Neural cell (in vitro differentiated cells): ENCODE data around the gene PYGO2. TPM values are rescaled to one million over a fixed set of nuclear protein-coding genes. Genes with fewer than 3 reads are reported as not detected.

Source experiments
- H2AFZ ChIP-seq: fragments of 200-600, 300-800 bp; sonication (generic), shearing (Covaris generic); 2 replicates; pipeline ENCODE4 v1.6.0; 2014; ENCODE audit warnings: low read depth, mild to moderate bottlenecking, antibody characterized with exemption, low read length, moderate library complexity
- H3F3A ChIP-seq: fragments of 200-600 bp; shearing (Covaris generic); 2 replicates; pipeline ENCODE4 v1.6.1; 2016; ENCODE audit warnings: mild to moderate bottlenecking, moderate library complexity, mixed read lengths, antibody characterized with exemption, low read length; ENCODE audit not compliant: insufficient read depth, poor library complexity, severe bottlenecking
- H3K27ac ChIP-seq: fragments of 200-600, 300-800 bp; sonication (generic), shearing (Covaris generic); 2 replicates; pipeline ENCODE4 v1.5.1; 2014; ENCODE audit warnings: mild to moderate bottlenecking, low read length, moderate library complexity
- H3K27me3 ChIP-seq: fragments of 300-800, 200-600 bp; sonication (generic), shearing (Covaris generic); 2 replicates; pipeline ENCODE4 v1.6.0; 2014; ENCODE audit warnings: mild to moderate bottlenecking, low read depth, low read length, moderate library complexity; ENCODE audit not compliant: insufficient read depth
- H3K36me3 ChIP-seq: fragments of 300-800, 200-600 bp; sonication (generic), shearing (Covaris generic); 2 replicates; pipeline ENCODE4 v1.5.1; 2014; ENCODE audit warnings: mild to moderate bottlenecking, antibody characterized with exemption, low read length, moderate library complexity; ENCODE audit not compliant: insufficient read depth
- H3K4me2 ChIP-seq: fragments of 300-800, 200-600 bp; sonication (generic), shearing (Covaris generic); 2 replicates; pipeline ENCODE4 v1.6.0; 2014; ENCODE audit warnings: mild to moderate bottlenecking, low read length
- H3K4me3 ChIP-seq: fragments of 300-800, 200-600 bp; sonication (generic), shearing (Covaris generic); 2 replicates; pipeline ENCODE4 v1.5.1; 2014; ENCODE audit warnings: mild to moderate bottlenecking, low read length, moderate library complexity
- H3K79me2 ChIP-seq: fragments of 200-600 bp; shearing (Covaris generic); replicated peaks from 2 replicates; pipeline ENCODE4 v1.6.0; 2014; ENCODE audit warnings: mild to moderate bottlenecking, low read length, moderate library complexity; ENCODE audit not compliant: insufficient read depth
- H3K9ac ChIP-seq: fragments of 300-800, 200-600 bp; sonication (generic), shearing (Covaris generic); 2 replicates; pipeline ENCODE4 v1.6.1; 2016; ENCODE audit warnings: mild to moderate bottlenecking, low read length, mixed read lengths
- H3K9me2 ChIP-seq: fragments of 200-600 bp; shearing (Covaris generic); 2 replicates; pipeline ENCODE4 v1.6.1; 2016; ENCODE audit warnings: mild to moderate bottlenecking, low read length, mixed read lengths; ENCODE audit not compliant: insufficient read depth
- H3K9me3 ChIP-seq: fragments of 200-600, 300-800 bp; sonication (generic), shearing (Covaris generic); 2 replicates; pipeline ENCODE4 v1.6.1; 2016; ENCODE audit warnings: mild to moderate bottlenecking, mixed run types, low read length, moderate library complexity, mixed read lengths
- H4K20me1 ChIP-seq: fragments of 200-600 bp; shearing (Covaris generic); 2 replicates; pipeline ENCODE4 v1.6.1; 2016; ENCODE audit warnings: mild to moderate bottlenecking, mixed run types; ENCODE audit not compliant: insufficient read depth
- EP300 ChIP-seq: fragments of 450-650 bp; conservative IDR thresholded peaks from 2 replicates; pipeline ENCODE4 v1.6.1; 2014; ENCODE audit warnings: antibody characterized with exemption, mild to moderate bottlenecking, moderate library complexity; ENCODE audit not compliant: poor library complexity, severe bottlenecking
- EZH2 ChIP-seq: fragments of 200-600, 300-800 bp; shearing (Covaris generic), sonication (generic); IDR thresholded peaks from 2 replicates; pipeline ENCODE4 v1.6.1; 2014; ENCODE audit warnings: antibody characterized with exemption, low read length, borderline replicate concordance, mild to moderate bottlenecking; ENCODE audit not compliant: insufficient read depth, poor library complexity, severe bottlenecking
- MXI1 ChIP-seq: fragments of 450-650 bp; conservative IDR thresholded peaks from 2 replicates; pipeline ENCODE4 v1.6.1; 2014; ENCODE audit warnings: antibody characterized with exemption, mild to moderate bottlenecking; ENCODE audit not compliant: poor library complexity, severe bottlenecking
- POLR2AphosphoS5 ChIP-seq: IDR thresholded peaks from 2 replicates; pipeline ENCODE4 v1.6.1; 2012
- RAD21 ChIP-seq: fragments of 450-650 bp; conservative IDR thresholded peaks from 2 replicates; pipeline ENCODE4 v1.6.1; 2014; ENCODE audit warnings: antibody characterized with exemption, mild to moderate bottlenecking, moderate library complexity
- REST ChIP-seq: IDR thresholded peaks from 2 replicates; pipeline ENCODE4 v1.6.1; 2012; ENCODE audit warnings: borderline replicate concordance
- SMC3 ChIP-seq: fragments of 450-650 bp; conservative IDR thresholded peaks from 2 replicates; pipeline ENCODE4 v1.6.1; 2014; ENCODE audit warnings: antibody characterized with exemption, mild to moderate bottlenecking, moderate library complexity; ENCODE audit not compliant: poor library complexity
- TAF1 ChIP-seq: IDR thresholded peaks from 2 replicates; pipeline ENCODE4 v1.6.1; 2012; ENCODE audit warnings: low read depth
- polyA plus RNA-seq: library from polyadenylated mRNA; depleted of rRNA; stranded (reverse); fragments of >200 nt; gene quantifications from 2 replicates; pipeline ENCODE4 v1.2.3, GENCODE V29; 2014
- TF ChIP-seq, protein P1 (sequence below): fragments of 450-650 bp; IDR thresholded peaks from 2 replicates; pipeline ENCODE4 v1.5.1; 2014; ENCODE audit warnings: antibody characterized with exemption, mild to moderate bottlenecking, moderate library complexity; ENCODE audit not compliant: poor library complexity, severe bottlenecking

PYGO2 gene
- polyA plus RNA-seq, 1 donor from 2014 or later = 13.4 TPM

- H4K20me1 ChIP-seq = no peaks in the 10 kb centered on the region
- H3K27me3 ChIP-seq = no peaks in the 10 kb centered on the region
- H3K79me2 ChIP-seq = peaks cover 15% of the 10 kb centered on the region
- no peaks in the 10 kb centered on the region for H3K36me3 ChIP-seq
- H3K4me3 ChIP-seq = peak overlapping the region; percentile 67
- no peaks in the 10 kb centered on the region for H3K9me3 ChIP-seq
- no peaks in the 10 kb centered on the region for H3K9me2 ChIP-seq
- H3K9ac ChIP-seq = peak overlapping the region; percentile 64
- peak overlapping the region; percentile 93 for H3K4me2 ChIP-seq
- peaks cover 8% of the 10 kb centered on the region for H3F3A ChIP-seq
- no peak overlapping the region for H2AFZ ChIP-seq
- TF ChIP-seq EP300 (peak; percentile 78), REST (peak; percentile 7), POLR2AphosphoS5 (peak; percentile 55), SMC3 (no peak), TAF1 (no peak), MXI1 (peak; percentile 11), EZH2 (no peak), RAD21 (no peak)
- TF ChIP-seq, protein P1, sequence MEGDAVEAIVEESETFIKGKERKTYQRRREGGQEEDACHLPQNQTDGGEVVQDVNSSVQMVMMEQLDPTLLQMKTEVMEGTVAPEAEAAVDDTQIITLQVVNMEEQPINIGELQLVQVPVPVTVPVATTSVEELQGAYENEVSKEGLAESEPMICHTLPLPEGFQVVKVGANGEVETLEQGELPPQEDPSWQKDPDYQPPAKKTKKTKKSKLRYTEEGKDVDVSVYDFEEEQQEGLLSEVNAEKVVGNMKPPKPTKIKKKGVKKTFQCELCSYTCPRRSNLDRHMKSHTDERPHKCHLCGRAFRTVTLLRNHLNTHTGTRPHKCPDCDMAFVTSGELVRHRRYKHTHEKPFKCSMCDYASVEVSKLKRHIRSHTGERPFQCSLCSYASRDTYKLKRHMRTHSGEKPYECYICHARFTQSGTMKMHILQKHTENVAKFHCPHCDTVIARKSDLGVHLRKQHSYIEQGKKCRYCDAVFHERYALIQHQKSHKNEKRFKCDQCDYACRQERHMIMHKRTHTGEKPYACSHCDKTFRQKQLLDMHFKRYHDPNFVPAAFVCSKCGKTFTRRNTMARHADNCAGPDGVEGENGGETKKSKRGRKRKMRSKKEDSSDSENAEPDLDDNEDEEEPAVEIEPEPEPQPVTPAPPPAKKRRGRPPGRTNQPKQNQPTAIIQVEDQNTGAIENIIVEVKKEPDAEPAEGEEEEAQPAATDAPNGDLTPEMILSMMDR = no peak
- H3K27ac ChIP-seq = peak overlapping the region; percentile 84
These were observed 6.4 kb downstream of the PYGO2 start for GRCh38 chr1:154955039-154955717.

GRCh38 chr1:154954541-154954940, 7.0 kb downstream of the PYGO2 start:
- H3K79me2 ChIP-seq = peaks cover 13% of the 10 kb centered on the region
- peak overlapping the region; percentile 64 for H3K9ac ChIP-seq
- H3K4me3 ChIP-seq = peak overlapping the region; percentile 67
- peak overlapping the region; percentile 93 for H3K4me2 ChIP-seq
- no peaks in the 10 kb centered on the region for H3K27me3 ChIP-seq
- peaks cover 8% of the 10 kb centered on the region for H3F3A ChIP-seq
- TF ChIP-seq REST = no peak
- no peak for TF ChIP-seq MXI1
- TF ChIP-seq SMC3 = no peak
- TF ChIP-seq RAD21 = no peak
- TF ChIP-seq EP300 = no peak
- TF ChIP-seq TAF1 = no peak
- no peak for TF ChIP-seq POLR2AphosphoS5
- TF ChIP-seq EZH2 = no peak
- TF ChIP-seq, protein P1 = no peak
- no peaks in the 10 kb centered on the region for H3K9me2 ChIP-seq
- peak overlapping the region; percentile 84 for H3K27ac ChIP-seq
- no peaks in the 10 kb centered on the region for H3K9me3 ChIP-seq
- H2AFZ ChIP-seq = no peak overlapping the region
- no peaks in the 10 kb centered on the region for H4K20me1 ChIP-seq
- no peaks in the 10 kb centered on the region for H3K36me3 ChIP-seq
